ENCODE results near the gene AADACL2. TPM values are rescaled to one million over a fixed set of nuclear protein-coding genes. Genes with fewer than 3 reads are reported as not detected.

AADACL2 gene
- total RNA-seq, 1 experiment from 2014 or later: not detected

DNA sequence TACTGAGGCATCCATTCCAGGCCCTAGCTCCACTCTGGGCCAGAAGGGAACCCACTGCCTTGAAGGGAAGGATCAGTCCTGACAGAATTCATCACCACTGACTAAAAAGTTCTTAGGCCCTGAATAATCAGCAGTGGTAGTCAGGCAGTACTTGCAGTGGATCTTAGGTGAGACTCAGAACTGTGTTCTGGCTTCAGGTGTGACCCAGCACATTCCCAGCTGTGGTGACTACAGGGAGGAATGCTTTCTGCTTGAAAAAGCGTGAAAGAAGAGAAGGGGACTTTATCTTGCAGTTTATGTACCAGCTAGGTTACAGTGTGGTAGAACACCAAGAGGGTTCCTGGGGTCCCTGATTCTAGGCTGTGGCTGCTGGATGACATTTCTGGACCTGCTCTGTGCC is 24.9 kb upstream of the AADACL2 start:
- H3K4me1 Mint-ChIP-seq: peaks cover 5 to 12% of the 10 kb centered on the region in 2 experiments
- no peak overlapping the region for H2BK12ac ChIP-seq (ENCODE audit: insufficient read length, low read depth, low read length)
- no peak overlapping the region for H4K91ac ChIP-seq (ENCODE audit: insufficient read length, low read depth, low read length)
- H2BK15ac ChIP-seq (ENCODE audit: low read depth, low read length): no peak overlapping the region
- H4K5ac ChIP-seq (ENCODE audit: insufficient read length, low read depth, low read length): no peak overlapping the region
- no peak overlapping the region for H3K14ac ChIP-seq (ENCODE audit: insufficient read depth, low read length)
- no peak overlapping the region for H3K4me2 ChIP-seq (ENCODE audit: insufficient read depth, insufficient read length, low read length)
- no peak overlapping the region for H3T11ph ChIP-seq (ENCODE audit: low read length)
- H4K8ac ChIP-seq (replicated peaks; ENCODE audit: insufficient read length, low read depth, low read length): no peak overlapping the region
- peak overlapping the region in 2 of 3 experiments; percentile 86 to 89; a peak in 3 of 7 replicates for H3K27ac Mint-ChIP-seq
- no peak for DNase-seq
- H2BK120ac ChIP-seq (ENCODE audit: low read depth, low read length, poor library complexity, severe bottlenecking): no peak overlapping the region
- no peak overlapping the region for H2BK20ac ChIP-seq (ENCODE audit: low read depth, low read length, poor library complexity, severe bottlenecking)
- no peak overlapping the region for H3K23ac ChIP-seq (ENCODE audit: insufficient read length, low read depth, low read length)
- TF ChIP-seq, protein P1, sequence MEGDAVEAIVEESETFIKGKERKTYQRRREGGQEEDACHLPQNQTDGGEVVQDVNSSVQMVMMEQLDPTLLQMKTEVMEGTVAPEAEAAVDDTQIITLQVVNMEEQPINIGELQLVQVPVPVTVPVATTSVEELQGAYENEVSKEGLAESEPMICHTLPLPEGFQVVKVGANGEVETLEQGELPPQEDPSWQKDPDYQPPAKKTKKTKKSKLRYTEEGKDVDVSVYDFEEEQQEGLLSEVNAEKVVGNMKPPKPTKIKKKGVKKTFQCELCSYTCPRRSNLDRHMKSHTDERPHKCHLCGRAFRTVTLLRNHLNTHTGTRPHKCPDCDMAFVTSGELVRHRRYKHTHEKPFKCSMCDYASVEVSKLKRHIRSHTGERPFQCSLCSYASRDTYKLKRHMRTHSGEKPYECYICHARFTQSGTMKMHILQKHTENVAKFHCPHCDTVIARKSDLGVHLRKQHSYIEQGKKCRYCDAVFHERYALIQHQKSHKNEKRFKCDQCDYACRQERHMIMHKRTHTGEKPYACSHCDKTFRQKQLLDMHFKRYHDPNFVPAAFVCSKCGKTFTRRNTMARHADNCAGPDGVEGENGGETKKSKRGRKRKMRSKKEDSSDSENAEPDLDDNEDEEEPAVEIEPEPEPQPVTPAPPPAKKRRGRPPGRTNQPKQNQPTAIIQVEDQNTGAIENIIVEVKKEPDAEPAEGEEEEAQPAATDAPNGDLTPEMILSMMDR (conservative IDR thresholded peaks at IDR 0.05): no peak
- WGBS (ENCODE audit: extremely low coverage, insufficient read length, low lambda C conversion rate): no CpG with 5 or more reads among the region's 1 CpG
- H3K9me3 Mint-ChIP-seq: peaks cover 4 to 7% of the 10 kb centered on the region in 2 experiments; a peak in 4 of 5 replicates
- H3K27me3 ChIP-seq (ENCODE audit: insufficient read depth, low read length): no peaks in the 10 kb centered on the region
- peaks cover 0 to 5% (median 4%) of the 10 kb centered on the region in 3 experiments; a peak in 2 of 7 replicates for H3K36me3 Mint-ChIP-seq (ENCODE audit: insufficient read depth in 1 of 3, low read depth in 3 of 3)
- H3K9me3 ChIP-seq (ENCODE audit: control insufficient read depth, low read depth, low read length): no peaks in the 10 kb centered on the region
- H2AK5ac ChIP-seq (ENCODE audit: insufficient read length, low read length): no peak overlapping the region
- no peak overlapping the region for H3K4ac ChIP-seq (ENCODE audit: low read depth, low read length)
- H3K27me3 Mint-ChIP-seq (ENCODE audit: low read depth): no peaks in the 10 kb centered on the region
- no peak overlapping the region for H2AFZ ChIP-seq (ENCODE audit: low read length)
- H3K4me1 ChIP-seq (ENCODE audit: insufficient read depth, low read length): peaks cover 8% of the 10 kb centered on the region; the same call in 1 of the 2 replicates
- no peaks in the 10 kb centered on the region for H3K79me2 ChIP-seq (ENCODE audit: insufficient read depth, low read length)
- H3K18ac ChIP-seq (ENCODE audit: insufficient read length, low read depth, low read length): no peak overlapping the region
- H3K23me2 ChIP-seq (ENCODE audit: insufficient read length, low read depth, low read length, poor library complexity, severe bottlenecking): no peaks in the 10 kb centered on the region
- no peak overlapping the region for H3K4me3 Mint-ChIP-seq
- no peak overlapping the region for H2BK5ac ChIP-seq (ENCODE audit: insufficient read length, low read length)
- H3K9ac ChIP-seq (ENCODE audit: extremely low read depth, insufficient read length, low read length): no peak overlapping the region
- H4K20me1 ChIP-seq (ENCODE audit: control insufficient read depth, insufficient read depth, insufficient read length): no peaks in the 10 kb centered on the region
- no peak overlapping the region for H3K56ac ChIP-seq (ENCODE audit: insufficient read length, low read depth, low read length)
- H3K79me1 ChIP-seq (ENCODE audit: insufficient read depth, low read depth, low read length, poor library complexity, severe bottlenecking): no peaks in the 10 kb centered on the region
- H3K27ac ChIP-seq (ENCODE audit: insufficient read length, low read depth, low read length): no peak overlapping the region
